Activated CD4-positive, CD25-positive, alpha-beta regulatory T cell (primary cell): ENCODE data around the gene TMEM8B.

Experiments used
- DNase-seq, 4 experiments: peaks; one replicate each; lab custom pipeline; 2025; lab: John Stamatoyannopoulos, UW

Gene TMEM8B

GRCh38 chr9:35829084-35829763 lies at the start of gene TMEM8B:
TMEM8B (plus strand) TSS chr9:35829228; CDS start chr9:35829448, 220 bp downstream.
- peak; percentile 83 to 93 (median 90) for DNase-seq

GRCh38 chr9:35781066-35781465 lies 48.0 kb upstream of the TMEM8B start:
- DNase-seq, result no peak

- DNase-seq, result no peak
Observed at GRCh38 chr9:35783418-35783817, 45.6 kb upstream of the TMEM8B start.

GRCh38 chr9:35789541-35789940 lies 39.5 kb upstream of the TMEM8B start:
- DNase-seq, result no peak

- DNase-seq, result no peak
Observed at GRCh38 chr9:35790025-35790384, 39.0 kb upstream of the TMEM8B start.

- DNase-seq, result peak; percentile 12 to 19 (median 14)
Observed at GRCh38 chr9:35790385-35791296, 38.4 kb upstream of the TMEM8B start.

GRCh38 chr9:35791297-35791921 lies 37.6 kb upstream of the TMEM8B start, which contains the start of gene NPR2:
NPR2 (plus strand) TSS chr9:35791591; CDS start chr9:35792409, 818 bp downstream.
- peak in 1 of 4 experiments; percentile 7 for DNase-seq

GRCh38 chr9:35792024-35792813 lies 36.8 kb upstream of the TMEM8B start:
- no peak for DNase-seq

GRCh38 chr9:35792826-35793225 lies 36.2 kb upstream of the TMEM8B start:
- no peak for DNase-seq

- DNase-seq, result no peak
Observed at GRCh38 chr9:35793461-35793860, 35.6 kb upstream of the TMEM8B start.

GRCh38 chr9:35795695-35796094 lies 33.3 kb upstream of the TMEM8B start:
- no peak for DNase-seq

- DNase-seq, result no peak
Observed at GRCh38 chr9:35797311-35798109, 31.5 kb upstream of the TMEM8B start.

GRCh38 chr9:35798658-35799374 lies 30.2 kb upstream of the TMEM8B start:
- no peak for DNase-seq

GRCh38 chr9:35800530-35800929 lies 28.5 kb upstream of the TMEM8B start:
- DNase-seq, result no peak

GRCh38 chr9:35801328-35802128 lies 27.5 kb upstream of the TMEM8B start:
- DNase-seq, result no peak

- DNase-seq, result no peak
Observed at GRCh38 chr9:35806101-35806500, 22.9 kb upstream of the TMEM8B start.

- DNase-seq, result no peak
Observed at GRCh38 chr9:35808433-35808832, 20.6 kb upstream of the TMEM8B start.

GRCh38 chr9:35810122-35810521 lies 18.9 kb upstream of the TMEM8B start:
- DNase-seq, result no peak

GRCh38 chr9:35811381-35812024 lies 17.5 kb upstream of the TMEM8B start:
- DNase-seq, result no peak
